HG03354 (cell line): ENCODE results near the gene CCN5.

ENCODE experiments used
- ATAC-seq: cut with Tn5 transposase; IDR thresholded peaks from one replicate; pipeline ENCODE4 v1.9.1; 2021; ENCODE audit warnings: mild to moderate bottlenecking; ENCODE audit not compliant: unreplicated experiment, poor library complexity, severe bottlenecking

CCN5 gene

DNA sequence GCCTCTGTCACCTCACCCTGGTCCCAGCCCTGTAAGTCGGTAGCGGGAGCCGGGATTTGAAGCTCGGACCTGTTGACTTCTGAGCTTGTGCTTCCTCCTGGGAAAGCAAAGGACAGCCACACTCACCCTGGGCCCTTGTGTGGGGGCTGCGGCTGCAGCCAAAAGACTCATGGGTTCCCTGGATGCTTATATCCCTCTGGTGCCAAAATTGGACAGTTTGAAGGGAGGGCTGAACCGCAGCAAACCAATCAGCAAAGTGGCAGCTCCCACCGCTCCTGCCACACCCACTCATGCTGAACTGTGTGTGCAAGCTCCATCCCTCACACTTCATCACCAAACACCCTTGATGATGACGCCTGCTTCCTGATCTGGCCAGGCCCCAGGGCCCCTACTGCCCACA, 3.9 kb upstream of the CCN5 start:
- no peak for ATAC-seq

DNA sequence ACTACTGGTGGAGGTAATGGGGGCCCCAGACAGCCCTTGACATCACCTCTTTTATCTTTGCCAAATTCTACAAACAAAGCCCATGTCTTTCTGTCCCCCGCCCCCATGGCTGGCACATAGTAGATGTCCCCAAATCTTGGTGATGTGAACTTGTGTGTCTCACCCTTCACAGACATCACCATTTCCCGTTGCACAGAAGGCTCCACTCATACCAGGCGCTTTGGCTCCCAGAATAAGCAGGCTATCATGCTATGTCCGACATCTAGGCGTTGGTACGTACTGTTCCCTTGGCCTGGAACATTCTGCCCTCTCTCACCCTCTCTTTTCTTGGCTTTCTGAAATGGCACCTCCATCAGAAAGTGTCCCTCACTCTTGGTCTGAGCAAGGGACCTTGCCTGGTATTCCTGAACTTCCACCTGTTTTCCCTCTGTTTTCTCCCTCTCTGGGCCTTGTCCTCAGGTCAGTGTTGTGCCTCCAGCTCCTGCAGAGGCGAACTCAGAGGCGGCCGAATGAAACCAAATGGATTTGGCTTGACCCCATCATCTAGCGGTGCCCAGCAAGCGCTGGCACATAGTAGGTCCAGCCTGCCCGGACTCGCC, 968 bp upstream of the CCN5 start:
- ATAC-seq, result no peak

DNA sequence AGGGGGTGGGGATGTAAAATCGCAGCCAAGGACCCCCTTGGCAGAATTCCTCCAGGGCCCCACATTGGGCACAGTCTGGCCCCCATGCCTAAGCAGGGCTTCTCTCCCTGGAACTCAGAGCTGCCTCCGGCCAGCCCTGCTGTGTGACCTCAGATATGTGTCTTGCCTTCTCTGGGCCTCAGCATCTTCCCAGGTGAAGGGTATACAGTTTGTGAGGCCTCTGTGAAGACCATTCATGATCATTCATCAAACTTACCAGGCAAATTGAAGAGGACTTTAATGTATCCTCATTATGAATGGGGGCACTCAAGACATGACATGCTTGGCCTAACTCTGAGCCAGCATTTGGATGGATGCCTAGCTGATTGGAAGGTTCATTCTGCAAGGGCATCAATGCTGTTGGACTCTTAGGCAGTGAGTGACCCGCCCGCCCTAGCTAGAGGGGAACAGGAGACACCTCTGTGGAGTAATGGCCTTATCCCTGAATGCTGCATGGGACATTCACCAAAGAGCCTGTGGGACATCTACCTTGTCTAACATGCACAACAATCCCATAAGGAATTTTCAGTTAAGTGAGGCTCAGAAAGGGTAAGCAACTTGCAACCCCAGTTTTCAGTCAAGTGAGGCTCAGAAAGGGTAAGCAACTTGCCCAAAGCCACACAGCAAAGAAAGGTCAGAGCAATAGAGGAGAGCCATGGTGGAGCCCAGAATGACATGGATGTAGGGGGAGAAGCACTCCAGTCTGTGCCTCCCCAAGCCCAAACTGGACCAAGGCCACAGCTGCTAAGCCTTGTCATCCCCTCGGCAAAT, 535 bp downstream of the CCN5 start:
- ATAC-seq, result no peak

DNA sequence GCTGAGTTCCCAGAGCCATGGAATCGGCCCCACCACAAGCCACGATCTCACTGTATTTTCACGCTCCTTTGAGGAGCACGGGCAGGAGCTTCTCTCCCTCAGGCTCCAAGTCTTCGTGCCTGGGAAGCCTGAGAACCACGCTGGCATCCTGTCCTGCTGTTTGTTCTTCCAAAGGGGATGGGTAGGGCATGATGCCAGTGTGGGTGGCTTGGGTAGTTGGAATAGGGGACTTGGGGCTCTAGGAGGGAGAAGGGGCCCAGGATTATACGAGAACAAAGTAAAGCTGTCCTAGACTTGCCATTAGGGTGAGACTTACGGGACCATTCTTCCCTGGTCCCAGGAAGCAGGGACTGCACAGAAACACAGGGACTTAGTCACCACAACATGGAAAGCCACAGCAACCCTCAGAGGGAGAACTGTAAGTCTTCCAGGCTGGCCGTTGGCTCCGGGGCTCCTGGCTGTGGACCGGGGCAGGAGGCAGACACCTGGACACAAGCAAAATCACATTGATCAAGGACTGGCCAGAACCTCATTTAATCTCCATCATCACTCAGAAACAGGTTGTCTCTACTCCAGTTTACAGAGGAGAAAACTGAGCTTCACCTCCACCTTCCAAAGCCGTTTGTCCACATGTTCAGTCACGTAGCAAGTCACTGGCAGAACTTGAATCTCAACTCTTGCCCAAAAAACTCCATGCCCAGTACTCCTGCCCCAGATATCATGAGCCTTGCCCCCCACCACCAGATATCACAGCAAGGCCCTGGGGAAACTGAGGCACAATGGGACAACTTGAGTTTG, 1.3 kb downstream of the CCN5 start:
- ATAC-seq, result no peak

DNA sequence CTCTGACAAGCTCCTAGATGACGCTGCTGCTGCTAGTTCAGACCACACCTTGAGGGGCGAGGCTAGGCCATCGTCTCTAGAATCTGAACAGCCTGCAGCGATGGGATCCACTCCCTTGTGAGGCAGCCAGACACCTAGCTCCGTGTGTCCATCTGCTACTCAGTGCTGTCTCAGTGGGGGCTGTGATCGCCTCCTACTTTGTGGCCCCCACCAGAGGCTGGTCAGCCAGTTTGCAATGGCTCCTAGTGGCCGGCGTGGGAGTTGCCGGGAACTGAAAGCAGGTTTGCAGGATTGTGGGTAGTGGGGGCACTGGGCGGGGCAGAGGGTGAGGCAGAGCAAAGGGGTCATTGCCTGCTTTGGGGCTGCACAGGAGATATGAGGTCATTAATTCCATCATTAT, 2.8 kb downstream of the CCN5 start:
- ATAC-seq, result no peak

DNA sequence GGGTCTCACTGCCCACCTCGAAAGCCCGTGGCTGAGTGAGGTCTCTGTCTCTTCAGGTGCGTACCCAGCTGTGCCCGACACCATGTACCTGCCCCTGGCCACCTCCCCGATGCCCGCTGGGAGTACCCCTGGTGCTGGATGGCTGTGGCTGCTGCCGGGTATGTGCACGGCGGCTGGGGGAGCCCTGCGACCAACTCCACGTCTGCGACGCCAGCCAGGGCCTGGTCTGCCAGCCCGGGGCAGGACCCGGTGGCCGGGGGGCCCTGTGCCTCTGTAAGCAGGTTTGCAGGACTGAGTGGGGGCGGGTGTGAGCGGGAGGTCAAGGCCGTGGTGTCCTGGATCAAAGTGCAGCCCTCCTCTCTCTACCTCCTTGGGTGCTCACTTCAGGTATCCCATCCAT, 4.7 kb downstream of the CCN5 start:
- ATAC-seq, result no peak

DNA sequence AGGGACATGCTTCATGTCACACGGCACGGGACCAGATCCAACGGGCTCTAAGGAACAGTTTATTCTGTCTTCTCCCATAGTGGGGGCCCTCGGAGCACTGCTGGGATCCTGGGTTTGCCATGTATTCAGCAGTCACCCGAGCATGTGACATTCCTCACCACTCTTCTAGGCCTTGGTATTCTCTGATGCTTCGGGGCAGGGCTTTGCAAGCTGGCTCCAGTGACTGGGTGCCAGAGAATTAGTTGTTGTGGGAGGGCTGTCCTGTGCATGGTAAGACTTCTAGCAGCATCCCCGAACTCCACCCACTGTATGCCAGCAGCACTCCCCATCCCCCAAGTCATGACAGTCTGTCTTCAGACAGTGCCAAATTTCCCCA, 5.4 kb downstream of the CCN5 start:
- ATAC-seq, result no peak

DNA sequence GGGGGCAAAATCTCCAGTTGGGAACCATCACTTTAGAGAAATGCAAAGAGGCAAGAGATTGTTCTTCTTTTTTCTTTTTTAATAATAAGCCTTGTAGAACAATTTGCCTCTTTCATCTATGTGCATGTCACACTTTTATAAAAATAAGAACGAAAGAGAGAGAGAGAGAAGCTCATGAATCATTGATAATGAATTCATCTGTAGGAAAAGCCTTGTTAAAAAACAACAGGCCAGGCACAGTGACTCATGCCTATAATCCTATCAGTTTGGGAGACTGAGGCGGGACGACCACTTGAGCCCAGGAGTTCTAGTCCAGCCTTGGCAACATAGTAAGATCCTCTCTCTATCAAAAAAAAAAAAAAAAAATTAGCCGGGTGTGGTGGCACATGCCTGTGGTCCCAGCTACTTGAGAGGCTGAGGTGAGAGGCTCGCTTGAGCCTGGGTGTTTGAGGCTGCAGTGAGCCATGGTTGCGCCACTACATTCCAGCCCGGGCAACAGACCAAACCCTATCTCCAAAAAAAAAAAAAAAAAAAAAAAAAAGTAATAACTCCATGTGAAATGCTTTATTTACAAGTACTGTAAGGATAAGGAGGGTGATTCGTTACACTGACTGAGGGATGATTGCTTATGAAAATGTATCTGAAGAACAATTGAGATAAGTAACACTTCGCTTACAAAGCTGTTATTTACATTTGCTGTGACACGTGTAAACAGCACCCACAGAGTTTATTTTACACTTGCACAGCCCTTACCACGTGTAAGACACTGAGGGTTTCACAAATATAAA, 6.0 kb downstream of the CCN5 start:
- no peak for ATAC-seq

DNA sequence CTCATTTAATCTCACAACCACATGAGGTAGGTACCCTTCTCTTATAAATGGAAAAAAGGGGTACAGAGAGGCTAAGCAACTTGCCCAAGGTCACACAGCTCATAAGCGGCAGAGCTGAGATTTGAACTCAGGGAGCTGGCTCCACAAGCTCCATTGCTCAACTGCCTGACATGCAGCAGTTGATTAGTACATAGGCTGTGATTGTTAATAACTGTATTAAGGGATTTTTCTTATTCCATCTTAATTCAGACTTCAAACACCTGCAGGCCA, 6.6 kb downstream of the CCN5 start:
- no peak for ATAC-seq

DNA sequence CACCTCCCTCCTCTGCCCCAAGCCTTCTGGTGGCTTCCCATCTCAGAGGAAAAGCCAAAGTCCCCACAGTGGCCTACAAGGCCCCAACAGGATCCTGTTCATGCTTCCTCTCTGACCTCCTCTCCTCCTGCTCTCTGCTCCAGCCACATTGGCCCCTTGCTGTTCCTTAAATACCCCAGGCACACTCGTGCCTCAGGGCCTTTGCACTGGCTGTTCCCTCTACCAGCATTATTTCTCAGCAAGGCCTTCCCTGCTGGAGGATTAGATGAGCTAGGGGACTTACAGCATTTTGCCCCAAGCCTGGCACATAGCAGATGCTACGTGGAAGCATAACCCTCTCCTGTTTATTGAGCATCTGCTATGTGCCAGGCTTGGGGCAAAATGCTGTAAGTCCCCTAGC, 7.8 kb downstream of the CCN5 start:
- ATAC-seq, result no peak

DNA sequence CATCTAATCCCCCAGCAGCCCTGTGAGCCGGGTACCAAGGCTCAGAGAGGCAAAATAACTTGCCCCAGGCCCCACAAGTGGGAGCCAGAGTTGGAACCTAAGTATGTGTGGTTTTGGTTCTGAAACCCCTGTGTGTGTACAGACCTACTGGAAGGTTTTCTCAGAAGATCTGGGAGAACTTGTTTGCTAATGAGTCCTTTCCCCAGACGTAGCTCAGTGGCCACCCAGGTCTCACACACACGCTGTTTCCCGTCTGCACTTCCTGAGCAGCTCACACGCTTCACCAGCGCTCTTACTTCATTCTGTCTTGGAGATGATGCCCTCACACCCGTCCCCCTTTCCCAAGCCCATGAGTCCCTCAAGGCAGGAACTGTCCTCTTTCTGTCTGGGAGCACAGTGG, 8.2 kb downstream of the CCN5 start:
- ATAC-seq, result no peak

DNA sequence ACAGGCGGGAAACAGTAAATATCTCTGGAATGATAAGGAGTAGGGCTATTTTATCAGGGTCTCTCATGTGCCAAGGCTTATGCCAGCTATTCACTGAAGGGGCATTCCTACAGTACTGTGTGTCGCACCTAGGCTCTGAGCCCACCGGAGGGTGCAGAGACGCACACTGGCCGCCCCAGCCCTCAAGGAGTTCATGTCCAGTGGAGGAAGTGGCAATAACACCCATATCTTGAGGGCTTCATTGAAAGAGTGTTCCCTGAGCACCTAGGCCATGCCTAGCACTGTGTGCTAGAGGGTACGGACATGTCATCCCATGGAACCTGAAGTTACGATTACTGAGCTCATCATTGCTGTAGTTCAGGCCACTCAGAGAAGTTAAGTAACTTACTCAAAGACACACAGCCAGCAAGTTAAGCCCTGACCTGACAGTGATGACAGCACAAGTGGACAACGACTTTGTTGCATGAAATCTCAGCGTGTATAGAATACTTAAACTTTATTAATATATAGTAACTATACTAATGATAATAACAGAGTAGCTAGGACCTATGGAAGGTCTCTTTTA, 8.7 kb downstream of the CCN5 start:
- no peak for ATAC-seq

DNA sequence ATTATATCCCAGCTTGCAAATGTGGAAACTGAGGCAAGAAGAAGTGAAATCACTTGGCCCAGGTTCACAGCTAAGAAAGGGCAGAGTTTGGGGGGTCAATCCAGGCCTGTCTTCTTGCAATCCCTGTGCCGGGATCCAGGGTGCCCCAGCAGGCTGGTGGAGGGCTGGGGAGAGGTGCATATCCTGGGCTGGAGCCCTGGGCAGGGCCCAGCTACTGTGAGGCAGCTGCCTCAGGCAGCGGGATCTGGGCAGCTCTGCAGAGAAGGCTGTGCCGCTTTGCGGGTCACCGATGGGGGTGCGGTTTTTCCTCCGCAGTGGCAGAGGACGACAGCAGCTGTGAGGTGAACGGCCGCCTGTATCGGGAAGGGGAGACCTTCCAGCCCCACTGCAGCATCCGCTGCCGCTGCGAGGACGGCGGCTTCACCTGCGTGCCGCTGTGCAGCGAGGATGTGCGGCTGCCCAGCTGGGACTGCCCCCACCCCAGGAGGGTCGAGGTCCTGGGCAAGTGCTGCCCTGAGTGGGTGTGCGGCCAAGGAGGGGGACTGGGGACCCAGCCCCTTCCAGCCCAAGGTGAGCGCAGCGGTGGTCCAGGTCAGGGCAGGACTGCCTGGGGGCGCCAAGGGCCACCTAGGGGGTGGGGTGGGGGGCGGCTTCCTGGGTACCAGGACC, 9.4 kb downstream of the CCN5 start:
- ATAC-seq, result no peak

DNA sequence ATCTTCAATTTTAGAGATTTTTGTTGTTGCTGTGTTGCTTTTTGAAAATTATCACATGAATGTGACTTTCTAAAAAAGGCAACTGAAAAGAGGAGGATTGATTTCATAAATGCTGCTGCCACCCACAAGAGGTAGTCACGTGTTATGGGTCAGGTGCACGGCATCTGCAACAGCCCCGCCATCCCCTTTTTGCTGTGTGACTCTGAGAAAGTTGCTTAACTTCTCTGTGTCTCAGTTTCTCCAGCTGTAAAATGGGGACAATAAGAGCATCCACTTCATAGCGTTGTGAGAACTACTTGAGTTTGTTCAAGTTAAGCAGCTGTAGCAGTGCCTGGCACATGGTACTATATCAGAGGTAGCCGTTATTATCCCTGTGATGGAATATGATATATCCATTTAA, 10.7 kb downstream of the CCN5 start:
- ATAC-seq, result no peak

DNA sequence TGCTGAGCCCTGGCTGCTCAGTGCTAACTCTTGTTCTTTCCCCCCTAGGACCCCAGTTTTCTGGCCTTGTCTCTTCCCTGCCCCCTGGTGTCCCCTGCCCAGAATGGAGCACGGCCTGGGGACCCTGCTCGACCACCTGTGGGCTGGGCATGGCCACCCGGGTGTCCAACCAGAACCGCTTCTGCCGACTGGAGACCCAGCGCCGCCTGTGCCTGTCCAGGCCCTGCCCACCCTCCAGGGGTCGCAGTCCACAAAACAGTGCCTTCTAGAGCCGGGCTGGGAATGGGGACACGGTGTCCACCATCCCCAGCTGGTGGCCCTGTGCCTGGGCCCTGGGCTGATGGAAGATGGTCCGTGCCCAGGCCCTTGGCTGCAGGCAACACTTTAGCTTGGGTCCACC, 11.9 kb downstream of the CCN5 start:
- ATAC-seq, result no peak

DNA sequence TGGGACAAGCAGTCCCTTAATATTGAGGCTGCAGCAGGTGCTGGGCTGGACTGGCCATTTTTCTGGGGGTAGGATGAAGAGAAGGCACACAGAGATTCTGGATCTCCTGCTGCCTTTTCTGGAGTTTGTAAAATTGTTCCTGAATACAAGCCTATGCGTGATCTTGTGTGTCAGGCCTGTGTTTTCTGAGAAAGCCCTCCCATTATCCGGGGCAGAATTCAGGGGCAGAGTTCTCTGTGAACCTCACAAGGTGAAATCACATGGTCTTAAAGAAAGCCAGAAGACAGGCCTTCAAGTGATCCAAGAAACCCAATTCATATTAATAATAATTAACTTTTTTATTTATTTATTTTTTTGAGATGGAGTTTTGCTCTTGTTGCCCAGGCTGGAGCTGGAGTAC, 12.5 kb downstream of the CCN5 start:
- ATAC-seq, result no peak

DNA sequence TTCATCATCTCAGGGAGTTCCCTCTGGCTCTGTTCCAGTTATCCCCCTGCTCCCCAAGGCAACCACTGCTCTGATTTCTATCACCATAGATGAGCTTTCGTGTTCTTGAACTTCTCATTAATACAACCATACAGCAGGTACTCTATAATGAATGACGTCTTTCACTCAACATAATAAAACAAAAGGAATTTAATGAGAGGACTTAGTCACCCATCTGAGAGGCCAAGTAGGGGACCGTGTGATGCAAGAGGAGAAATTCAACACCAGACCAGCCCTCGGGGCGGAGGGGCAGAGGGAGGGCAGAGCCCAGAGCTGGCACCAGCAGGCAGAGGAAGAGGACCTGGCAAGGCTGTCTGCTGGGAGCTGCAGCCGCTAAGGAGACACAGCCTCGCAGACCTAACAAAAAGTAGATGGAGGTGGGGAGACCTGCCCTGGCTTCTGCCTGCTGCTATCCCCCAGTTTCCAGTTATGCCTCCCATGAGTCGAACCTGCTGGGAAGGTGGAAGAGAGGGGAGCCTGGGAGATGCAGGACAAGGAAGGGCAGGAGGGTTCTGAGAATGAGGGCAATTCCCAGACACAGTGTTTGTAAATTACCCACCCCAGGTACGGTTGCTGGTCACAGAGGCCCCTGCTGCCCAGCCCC, 13.8 kb downstream of the CCN5 start:
- no peak for ATAC-seq

DNA sequence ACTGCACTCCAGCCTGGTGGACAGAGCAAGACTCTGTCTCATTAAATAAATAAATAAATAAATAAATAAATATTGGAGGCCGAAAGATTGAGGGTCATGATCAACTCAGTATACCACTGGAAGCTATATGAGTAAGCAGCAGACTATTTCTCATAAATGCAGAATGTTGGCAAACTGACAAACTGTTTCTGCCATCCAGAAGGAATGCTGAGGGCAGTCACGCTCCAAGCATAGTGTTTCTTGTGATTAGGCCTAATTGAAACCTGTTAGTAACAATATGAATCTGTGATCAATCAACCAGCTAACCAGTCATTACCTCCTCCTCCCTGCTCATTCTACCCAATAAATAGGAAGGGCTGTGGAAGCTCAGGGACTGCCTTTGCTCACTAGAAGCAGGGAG, 15.3 kb downstream of the CCN5 start:
- ATAC-seq, result no peak

DNA sequence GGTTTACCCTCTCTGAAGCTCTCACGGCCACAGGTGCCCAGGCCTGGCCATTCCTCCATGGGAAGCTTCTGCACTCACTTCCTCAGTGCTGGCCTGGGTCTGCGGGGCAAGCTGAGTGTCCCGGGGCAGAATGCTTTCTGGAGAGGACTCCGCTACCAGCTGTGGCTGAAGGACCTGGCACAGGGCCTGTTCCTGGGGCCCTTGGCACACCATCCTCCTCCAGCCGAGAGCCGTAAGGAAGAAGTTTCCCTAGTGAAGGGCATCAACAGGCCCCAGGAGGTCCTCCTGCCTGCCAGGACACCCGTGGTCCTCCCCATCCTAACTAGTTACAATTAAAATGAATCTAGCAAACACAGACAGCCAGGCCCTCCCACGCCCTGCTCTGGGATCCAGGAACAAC, 16.5 kb downstream of the CCN5 start:
- no peak for ATAC-seq
